Measurements from ENCODE around the gene HLA-A. TPM values are rescaled to one million over a fixed set of nuclear protein-coding genes. Genes with fewer than 3 reads are reported as not detected.

Gene HLA-A
- total RNA-seq, 4 donors from 2014 or later, result 219 to 566 (median 521) TPM

GRCh38 chr6:29933955-29934354, 8.4 kb upstream of the HLA-A start:
- H3K9me3 ChIP-seq, result no peaks in the 10 kb centered on the region
- 77 to 85% methylated on average over 5 to 14 of the region's 14 CpGs for WGBS, 2 donors
- H3K4me3 ChIP-seq, result no peak overlapping the region
- H3K4me1 ChIP-seq, result no peaks in the 10 kb centered on the region
- H3K27me3 ChIP-seq, result no peaks in the 10 kb centered on the region
- no peaks in the 10 kb centered on the region for H3K36me3 ChIP-seq
- H3K27ac ChIP-seq, result no peak overlapping the region
- no peak for DNase-seq (ENCODE audit: low spot score in 2 of 2)
- TF ChIP-seq EP300 (IDR thresholded peaks at IDR 0.05), result no peak
- no peak for TF ChIP-seq CTCF (IDR thresholded peaks at IDR 0.05)
- TF ChIP-seq POLR2A (IDR thresholded peaks at IDR 0.05), result no peak

- Histone ChIP-seq H3K4me3 (no peak overlapping the region), H3K36me3 (no peaks in the 10 kb centered on the region), H3K27me3 (no peaks in the 10 kb centered on the region), H3K9me3 (no peaks in the 10 kb centered on the region), H3K4me1 (no peaks in the 10 kb centered on the region), H3K27ac (no peak overlapping the region)
- no peak for DNase-seq (ENCODE audit: low spot score in 2 of 2)
- 68 to 85% methylated on average over 1 of the region's 1 CpG for WGBS, 2 donors
- TF ChIP-seq CTCF (IDR thresholded peaks at IDR 0.05) (no peak), EP300 (IDR thresholded peaks at IDR 0.05) (no peak), POLR2A (IDR thresholded peaks at IDR 0.05) (no peak)
Measured at GRCh38 chr6:29935273-29935955, 6.9 kb upstream of the HLA-A start.

GRCh38 chr6:29938746-29939508, 3.4 kb upstream of the HLA-A start:
- TF ChIP-seq POLR2A (IDR thresholded peaks at IDR 0.05), result no peak
- no peak for TF ChIP-seq CTCF (IDR thresholded peaks at IDR 0.05)
- no peak for TF ChIP-seq EP300 (IDR thresholded peaks at IDR 0.05)
- H3K9me3 ChIP-seq, result no peaks in the 10 kb centered on the region
- H3K27ac ChIP-seq, result no peak overlapping the region
- DNase-seq (ENCODE audit: low spot score in 2 of 2), result no peak
- no peak overlapping the region for H3K4me3 ChIP-seq
- no peaks in the 10 kb centered on the region for H3K36me3 ChIP-seq
- peaks cover 0 to 10% (median 0%) of the 10 kb centered on the region in 4 donors for H3K4me1 ChIP-seq
- WGBS, 2 donors, result 65 to 74% methylated on average over 9 of the region's 9 CpGs
- no peaks in the 10 kb centered on the region for H3K27me3 ChIP-seq

- Histone ChIP-seq H3K4me1 (peaks cover 0 to 23% (median 0%) of the 10 kb centered on the region in 4 donors), H3K36me3 (peaks cover 0 to 5% (median 0%) of the 10 kb centered on the region in 3 donors), H3K4me3 (no peak overlapping the region), H3K27me3 (no peaks in the 10 kb centered on the region), H3K27ac (peak overlapping the region in 3 of 4 donors; percentile 91 to 95 (median 93)), H3K9me3 (no peaks in the 10 kb centered on the region)
- 36 to 60% methylated on average over 4 of the region's 4 CpGs for WGBS, 2 donors
- DNase-seq (ENCODE audit: low spot score in 2 of 2), result peak in 1 of 2 donors; percentile 55
- TF ChIP-seq POLR2A (IDR thresholded peaks at IDR 0.05), result no peak
Measured at GRCh38 chr6:29941016-29941415, 1.3 kb upstream of the HLA-A start.

- H3K36me3 ChIP-seq, result peaks cover 0 to 5% (median 0%) of the 10 kb centered on the region in 3 donors
- 11 to 13% methylated on average over 1 of the region's 1 CpG for WGBS, 2 donors
- no peak for TF ChIP-seq EP300 (IDR thresholded peaks at IDR 0.05)
- TF ChIP-seq POLR2A (IDR thresholded peaks at IDR 0.05), result no peak
- TF ChIP-seq CTCF (IDR thresholded peaks at IDR 0.05), result no peak
- DNase-seq (ENCODE audit: low spot score in 2 of 2), result no peak
- peaks cover 0 to 23% (median 0%) of the 10 kb centered on the region in 4 donors for H3K4me1 ChIP-seq
- H3K4me3 ChIP-seq, result peak overlapping the region in 3 of 4 donors; percentile 48 to 65 (median 63)
- no peaks in the 10 kb centered on the region for H3K9me3 ChIP-seq
- H3K27ac ChIP-seq, result peak overlapping the region; percentile 74 to 95 (median 92)
- H3K27me3 ChIP-seq, result no peaks in the 10 kb centered on the region
Measured at GRCh38 chr6:29941471-29941870, 861 bp upstream of the HLA-A start.
